IPS DF 19.7 (cell line): ENCODE measurements around the gene B3GALNT1.
"Not testable (repeated sequence)": the region's sequence is repeated elsewhere in the genome, so short reads cannot be mapped to it uniquely, and the experiment has no call there.

Experiments used
- DNase-seq: peaks from one replicate; pipeline ENCODE4 v3.0.0-alpha.2; 2013; ENCODE audit warnings: low read depth, low spot score

The B3GALNT1 gene

GRCh38 chr3:161073181-161073580 lies 32.0 kb downstream of the B3GALNT1 start:
- no peak for DNase-seq

- no peak for DNase-seq
Observed at GRCh38 chr3:161072751-161073150, 32.4 kb downstream of the B3GALNT1 start.

DNA sequence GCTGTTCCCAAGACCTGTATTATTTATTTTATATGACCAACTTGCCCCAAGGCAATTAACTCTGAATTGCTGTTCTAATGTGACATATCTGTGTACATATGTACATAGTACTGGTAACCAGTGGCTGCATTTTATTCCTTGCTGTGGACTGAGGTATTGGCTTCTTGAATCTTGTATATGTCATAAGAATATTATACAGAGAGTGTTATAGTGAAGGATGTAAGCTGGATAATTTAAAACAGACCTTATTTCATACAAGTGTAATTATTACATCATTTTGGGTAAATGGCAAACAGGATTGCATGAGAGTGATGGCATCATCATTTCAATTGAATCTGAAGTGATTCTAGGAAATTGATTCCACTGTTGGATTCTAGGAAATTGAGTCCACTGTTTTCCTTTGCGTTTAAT lies 32.9 kb downstream of the B3GALNT1 start:
- DNase-seq, result no peak

DNA sequence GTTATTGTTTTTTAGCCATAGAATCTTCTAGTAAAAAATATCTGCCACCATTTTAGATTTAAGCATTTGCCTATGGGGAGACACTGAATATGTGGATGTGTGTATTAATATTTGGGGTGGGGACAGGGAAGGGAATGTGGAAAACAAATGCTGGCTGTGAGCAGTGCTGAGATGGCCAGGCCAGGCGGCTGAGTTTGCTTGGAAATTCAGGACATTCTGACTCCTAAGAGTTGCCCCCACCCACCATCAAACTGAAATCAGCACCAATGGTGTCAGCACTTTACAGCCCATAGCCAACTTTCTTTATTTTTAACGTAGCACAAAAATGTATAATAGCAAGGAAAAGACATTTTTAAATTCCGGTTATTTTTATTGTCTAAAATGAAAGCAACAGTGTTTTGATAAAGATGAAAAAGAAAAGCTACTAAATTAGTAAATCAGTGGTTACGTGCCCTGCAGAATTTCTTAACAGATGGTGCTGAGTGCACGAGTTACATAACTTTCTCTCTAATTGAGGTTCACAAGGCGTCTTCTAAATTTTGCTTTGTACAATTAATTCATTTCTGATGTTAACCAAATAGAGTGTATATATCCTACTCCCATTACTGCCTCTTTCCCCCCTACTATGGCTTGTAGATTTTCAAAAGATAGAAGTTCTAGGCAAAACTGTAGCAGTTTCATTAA lies 34.0 kb downstream of the B3GALNT1 start:
- DNase-seq, result no peak

DNA sequence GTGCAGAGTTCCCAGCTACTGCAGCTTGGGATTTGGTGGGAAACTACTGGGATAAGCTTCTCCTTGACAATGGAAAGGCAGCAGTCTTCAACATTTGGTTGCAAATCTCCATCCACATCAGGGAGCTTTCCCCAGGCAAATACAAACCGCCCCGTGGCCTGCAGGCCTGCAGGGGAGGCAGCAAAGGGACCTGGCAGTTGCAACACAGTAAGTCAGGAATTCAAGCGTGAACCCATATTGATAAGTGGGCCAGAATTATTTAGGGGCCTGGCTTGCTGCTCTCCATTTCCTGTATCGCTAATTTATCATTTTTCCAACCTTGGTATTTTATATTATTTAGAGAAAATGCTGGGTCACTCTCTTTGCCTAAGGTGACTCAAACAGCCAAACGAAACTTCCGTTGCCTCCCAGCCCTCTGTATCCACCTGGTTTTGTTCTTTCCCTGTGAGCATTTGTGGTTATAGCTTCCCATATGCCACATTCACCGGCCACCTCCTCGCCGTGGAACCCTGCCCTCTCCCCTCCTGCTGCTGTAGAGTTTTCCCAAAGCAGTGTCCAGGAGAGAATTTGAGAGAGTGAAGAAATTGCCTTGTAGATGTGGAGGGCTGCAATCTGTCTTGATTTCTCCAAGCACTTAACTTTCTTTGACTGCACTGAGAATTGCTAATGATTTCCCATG lies 34.8 kb downstream of the B3GALNT1 start:
- DNase-seq, result no peak

GRCh38 chr3:161069511-161070251 lies 35.5 kb downstream of the B3GALNT1 start:
- DNase-seq, result no peak

- DNase-seq, result no peak
Observed at GRCh38 chr3:161067335-161067734, 37.8 kb downstream of the B3GALNT1 start.

DNA sequence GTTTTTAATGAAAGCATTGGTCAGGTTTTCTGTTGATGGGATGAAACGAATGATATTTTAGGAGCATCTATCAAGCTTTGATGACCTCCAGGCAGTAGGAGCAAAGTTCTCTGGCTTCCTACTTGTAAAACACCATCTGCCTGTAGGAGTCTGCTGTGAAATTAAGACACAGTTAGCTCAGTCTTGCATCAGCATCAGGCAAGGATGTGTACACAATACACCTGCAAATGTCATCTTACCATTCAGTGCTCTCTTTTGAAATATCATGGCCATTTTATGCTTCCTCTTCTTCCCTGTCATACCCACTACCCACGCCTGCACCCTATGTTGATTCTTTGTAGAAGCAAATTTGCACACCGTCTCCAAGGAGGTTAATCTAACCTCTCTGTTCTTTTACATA lies 38.2 kb downstream of the B3GALNT1 start:
- DNase-seq, result no peak

GRCh38 chr3:161064413-161064812 lies 40.7 kb downstream of the B3GALNT1 start:
- DNase-seq, result no peak

GRCh38 chr3:161054860-161055604 lies 50.1 kb downstream of the B3GALNT1 start:
- no peak for DNase-seq

- no peak for DNase-seq
Observed at GRCh38 chr3:161051856-161052255, 53.3 kb downstream of the B3GALNT1 start.

- DNase-seq, result no peak
Observed at GRCh38 chr3:161050935-161051334, 54.2 kb downstream of the B3GALNT1 start.

DNA sequence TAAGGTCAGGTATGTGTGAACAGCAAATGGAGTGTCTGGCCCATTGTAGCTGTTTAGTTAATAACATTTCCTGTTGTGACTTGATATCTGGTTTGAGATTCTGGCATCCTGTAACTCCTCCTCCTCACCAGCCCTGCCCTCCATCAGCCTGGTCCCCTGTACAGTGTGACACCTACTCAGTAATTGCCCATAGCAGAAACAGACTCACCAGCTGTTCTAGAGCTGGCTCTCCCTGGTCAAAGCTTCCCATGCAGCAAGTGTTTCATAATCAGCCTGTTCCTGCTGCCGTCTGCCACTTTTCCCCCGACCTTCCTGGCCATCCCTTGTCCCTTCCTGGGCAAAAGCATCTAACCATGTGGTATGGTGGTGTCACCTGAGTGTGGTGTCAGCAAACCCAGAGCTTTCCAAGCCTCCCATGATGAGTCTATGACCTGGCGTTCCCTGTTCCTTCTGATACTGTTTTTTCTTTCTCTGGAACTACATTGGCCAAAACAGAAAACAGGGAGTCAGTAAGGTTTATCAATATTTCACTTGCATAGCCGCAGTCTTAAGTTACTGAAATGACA lies 55.4 kb downstream of the B3GALNT1 start:
- no peak for DNase-seq

DNA sequence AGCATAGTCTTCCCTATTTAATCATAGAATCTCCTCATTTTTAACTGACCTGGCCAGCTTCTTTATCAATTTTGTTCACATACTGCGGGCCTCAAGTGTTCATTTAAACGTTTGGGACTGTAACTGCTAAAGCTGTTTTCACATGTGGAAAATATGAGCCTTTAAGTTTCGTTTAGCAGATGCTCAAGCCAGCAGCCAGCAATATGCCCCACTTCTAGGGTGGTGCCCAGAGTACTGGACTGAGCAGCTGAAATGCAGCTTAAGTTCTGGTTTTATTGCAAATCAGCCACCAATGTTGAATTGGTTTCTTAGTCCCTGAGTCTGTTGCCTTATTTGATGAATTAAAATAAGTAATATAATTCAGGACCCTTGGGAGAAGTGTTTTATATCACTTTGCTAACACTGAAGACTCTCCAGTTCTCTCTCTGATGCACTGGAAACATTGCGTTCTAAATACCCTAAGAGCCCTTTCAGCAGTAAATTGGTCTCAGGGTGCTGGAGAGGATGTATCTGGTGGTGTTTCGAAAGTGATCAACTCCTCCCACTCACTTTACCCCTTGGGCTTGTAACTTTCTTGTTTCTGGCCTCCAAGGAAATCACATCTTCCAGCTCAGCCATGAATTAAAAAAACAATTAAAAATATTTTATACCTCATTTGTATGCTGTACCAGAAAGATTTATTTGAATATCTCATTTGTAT lies 61.7 kb downstream of the B3GALNT1 start:
- no peak for DNase-seq

- DNase-seq, result no peak
Observed at GRCh38 chr3:161042023-161042501, 63.1 kb downstream of the B3GALNT1 start.

DNA sequence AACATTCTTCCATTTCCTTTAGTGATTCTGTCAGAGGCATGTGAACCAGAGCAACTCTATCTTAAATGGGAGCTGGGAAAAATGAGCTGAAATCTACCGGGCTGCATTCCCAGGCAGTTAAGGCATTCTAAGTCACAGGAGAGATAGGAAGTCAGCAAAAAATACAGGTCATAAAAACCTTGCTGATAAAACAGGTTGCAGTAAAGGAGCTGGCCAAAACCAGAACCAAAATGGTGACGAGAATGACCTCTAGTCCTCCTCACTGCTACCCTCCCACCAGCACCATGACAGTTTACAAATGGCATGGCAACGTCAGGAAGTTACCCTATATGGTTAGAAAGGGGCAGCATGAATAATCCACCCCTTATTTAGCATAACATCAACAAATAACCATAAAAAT lies 66.4 kb downstream of the B3GALNT1 start:
- DNase-seq, result no peak

DNA sequence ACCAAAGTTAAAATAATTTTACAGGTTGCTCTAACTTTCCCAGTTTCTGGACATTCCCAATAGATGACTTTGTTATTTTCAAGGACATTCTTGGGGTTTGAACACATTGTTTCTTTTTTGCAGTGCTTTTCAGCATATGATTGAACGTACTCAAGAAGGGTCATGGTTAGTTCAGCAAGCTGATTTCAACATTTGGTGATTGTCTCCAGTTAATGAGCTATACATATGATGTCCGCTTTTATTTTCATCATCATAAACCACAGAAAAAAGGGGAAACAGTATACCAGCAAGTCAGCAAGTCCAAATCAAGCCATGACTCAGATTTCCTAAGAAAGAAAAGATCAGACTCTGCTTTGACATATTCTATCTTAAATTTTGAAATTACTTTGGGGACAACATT lies 69.4 kb downstream of the B3GALNT1 start:
- no peak for DNase-seq

GRCh38 chr3:161034913-161035550 lies 70.1 kb downstream of the B3GALNT1 start:
- DNase-seq, result not testable (repeated sequence)
